IPS DF 4.7 (cell line): Measurements from ENCODE around the gene EPHA3.

Experiments
- DNase-seq: peaks from one replicate; pipeline ENCODE4 v3.0.0-alpha.2; 2013; ENCODE audit warnings: low spot score; ENCODE audit errors: extremely low read depth

EPHA3 gene

GRCh38 chr3:89107461-89108290 lies at the start of gene EPHA3:
Gene EPHA3, plus strand, starts transcription at chr3:89107621. Its CDS starts 128 bp downstream, at chr3:89107749.
- DNase-seq: no peak

GRCh38 chr3:89058371-89058770 lies 49.0 kb upstream of the EPHA3 start:
- no peak for DNase-seq

DNA sequence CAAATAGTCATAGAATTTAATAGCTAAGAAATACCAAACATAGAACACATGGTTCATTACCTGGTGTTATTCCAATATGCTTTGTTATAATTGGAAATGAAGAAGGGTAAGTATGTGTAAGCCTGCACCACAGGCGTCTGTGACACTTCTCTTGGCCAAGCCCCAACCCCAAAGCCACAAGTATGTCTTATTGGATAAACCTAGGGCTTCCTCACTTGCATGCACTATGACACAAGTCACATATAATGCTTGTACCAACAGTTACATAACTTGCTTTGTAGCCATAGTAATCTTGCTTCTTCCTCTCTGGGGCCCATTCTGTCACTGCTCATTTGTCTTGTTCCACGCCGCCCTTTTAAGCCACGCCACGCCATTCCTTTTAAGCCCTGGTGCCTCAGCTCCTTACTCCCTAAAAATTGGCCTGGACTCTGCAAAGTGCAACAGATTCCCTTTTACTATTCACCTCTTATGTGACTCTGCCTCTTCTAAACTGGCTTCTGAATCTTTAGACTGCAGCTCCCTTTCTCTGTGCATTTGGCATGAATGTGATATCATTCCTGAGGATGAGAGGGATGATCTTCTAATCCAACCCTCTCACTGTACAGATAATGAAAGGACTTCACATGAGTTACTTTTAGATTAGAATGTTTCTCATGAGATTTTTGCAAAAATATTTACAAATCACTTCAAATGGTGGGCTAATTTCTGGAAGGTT lies 48.1 kb upstream of the EPHA3 start:
- no peak for DNase-seq

DNA sequence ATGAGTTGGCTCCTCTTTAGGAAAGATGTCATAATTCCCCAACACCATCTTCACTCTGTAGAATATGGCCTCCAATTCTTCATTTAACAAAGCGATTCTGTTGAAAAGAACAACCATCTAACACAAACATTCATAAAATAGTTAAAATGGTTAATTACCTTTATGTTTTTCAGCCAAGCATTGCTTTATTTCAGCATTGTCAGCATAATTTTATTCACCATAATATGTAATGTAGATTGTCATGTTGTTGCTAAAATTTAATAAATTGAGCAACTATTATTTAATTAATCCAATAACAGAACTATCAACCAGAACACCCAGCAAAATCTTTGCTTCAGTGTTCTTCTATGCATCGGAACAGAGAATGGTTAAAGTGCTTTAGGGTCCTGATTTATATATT lies 46.2 kb upstream of the EPHA3 start:
- DNase-seq: no peak

GRCh38 chr3:89067736-89068135 lies 39.7 kb upstream of the EPHA3 start:
- no peak for DNase-seq

- no peak for DNase-seq
Measured at GRCh38 chr3:89072642-89073041, 34.8 kb upstream of the EPHA3 start.

- DNase-seq: no peak
Measured at GRCh38 chr3:89079944-89080343, 27.5 kb upstream of the EPHA3 start.

GRCh38 chr3:89087851-89088250 lies 19.6 kb upstream of the EPHA3 start:
- no peak for DNase-seq

- no peak for DNase-seq
Measured at GRCh38 chr3:89098173-89098572, 9.2 kb upstream of the EPHA3 start.

DNA sequence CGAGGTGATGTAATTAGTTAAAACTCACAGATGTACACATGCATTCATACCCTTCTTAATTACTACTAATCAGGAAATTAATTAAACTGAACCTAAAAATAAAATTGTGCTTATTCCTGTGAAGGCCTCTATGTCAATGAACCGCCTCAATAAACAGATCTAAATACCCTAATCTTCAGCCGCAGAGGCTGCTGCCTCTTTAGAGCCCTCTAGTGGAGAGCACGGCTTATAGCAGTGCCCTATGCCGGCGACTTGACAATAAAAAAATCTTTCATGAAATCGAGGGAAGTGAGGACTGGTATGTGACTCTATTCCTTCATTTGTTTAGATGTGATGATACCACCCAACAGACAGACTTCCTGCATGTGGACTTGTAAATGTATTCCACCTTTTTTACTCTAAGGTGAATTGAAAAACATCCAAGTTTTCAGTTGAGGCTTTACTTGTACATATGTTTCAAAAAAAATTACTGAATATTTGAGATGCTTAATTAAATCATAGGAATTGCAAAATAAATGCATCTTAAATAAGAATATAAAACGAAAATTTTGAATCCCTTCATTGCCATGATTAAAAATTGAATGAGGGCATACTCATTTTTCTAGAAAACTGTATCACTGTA lies 8.3 kb upstream of the EPHA3 start:
- no peak for DNase-seq

DNA sequence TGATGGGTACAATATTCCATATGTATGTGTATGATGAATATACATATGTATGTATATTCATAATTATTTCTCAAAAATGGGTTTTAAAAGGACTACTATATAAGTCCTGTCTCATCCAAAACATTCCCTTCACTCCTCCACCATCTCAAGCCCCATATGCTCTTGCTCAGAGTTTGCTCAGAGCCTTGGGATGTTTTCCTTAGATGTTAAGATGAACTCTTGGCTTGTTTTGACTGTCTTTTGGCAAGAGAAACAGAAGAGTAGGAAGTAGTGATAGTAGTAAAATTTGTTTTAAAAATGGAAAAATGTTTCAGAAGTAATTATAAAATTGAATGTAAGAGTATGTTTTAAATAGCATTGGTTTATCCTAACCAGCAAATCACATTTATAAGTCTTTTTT lies 6.2 kb upstream of the EPHA3 start:
- DNase-seq: no peak

- no peak for DNase-seq
Measured at GRCh38 chr3:89101921-89102320, 5.5 kb upstream of the EPHA3 start.

- DNase-seq: no peak
Measured at GRCh38 chr3:89104499-89104898, 2.9 kb upstream of the EPHA3 start.

DNA sequence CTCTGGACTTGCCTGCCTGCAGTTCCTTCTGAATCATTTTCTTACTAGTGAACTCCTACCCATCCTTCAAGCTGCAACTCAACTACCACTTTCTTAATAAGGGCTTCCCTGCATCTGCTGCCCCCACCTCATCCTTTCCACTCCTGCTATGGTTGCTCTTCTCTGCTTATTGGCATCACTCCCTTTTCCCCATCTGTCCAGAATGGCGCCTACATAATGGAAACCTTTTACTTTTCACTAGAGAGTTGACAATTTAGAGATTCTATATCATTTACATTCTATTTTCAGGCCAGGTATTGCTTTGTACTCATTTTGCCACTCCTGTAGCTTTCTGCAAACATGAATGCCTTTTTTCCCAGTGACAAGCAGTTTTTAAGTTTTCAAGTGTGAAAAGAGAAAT lies 1.9 kb upstream of the EPHA3 start:
- no peak for DNase-seq

DNA sequence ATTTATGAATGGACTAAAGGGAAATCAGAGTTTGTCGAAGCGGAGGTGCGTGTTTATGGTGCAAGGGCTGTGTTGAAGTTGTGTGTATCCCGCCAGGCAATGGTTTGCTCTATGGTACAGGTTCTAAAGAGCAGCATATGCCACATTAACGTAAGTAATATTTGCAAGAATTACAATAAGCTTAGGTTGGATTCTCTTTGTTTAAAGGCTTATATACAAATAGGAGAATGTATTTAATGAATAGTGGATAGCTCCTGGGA lies 800 bp downstream of the EPHA3 start:
- DNase-seq: no peak

DNA sequence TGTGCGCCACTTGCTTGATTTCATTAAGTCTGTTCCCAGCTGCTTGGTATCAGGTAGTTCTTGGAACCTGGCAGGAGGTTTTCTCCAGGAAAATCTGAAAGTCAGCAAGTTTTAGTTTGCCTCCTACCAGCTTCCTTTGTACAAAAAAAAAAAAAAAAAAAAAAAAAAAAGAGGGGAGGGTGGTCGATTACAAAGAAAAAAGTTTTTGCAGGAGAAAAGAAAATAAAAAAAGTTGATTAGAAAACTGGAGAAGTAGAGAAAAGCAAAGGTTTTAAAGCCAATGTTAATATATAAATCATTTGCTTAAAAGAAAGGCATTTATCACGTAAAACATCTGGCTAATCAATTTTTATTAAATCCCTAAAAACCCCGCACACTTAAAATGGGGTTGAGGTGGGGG lies 5.9 kb downstream of the EPHA3 start:
- DNase-seq: no peak

DNA sequence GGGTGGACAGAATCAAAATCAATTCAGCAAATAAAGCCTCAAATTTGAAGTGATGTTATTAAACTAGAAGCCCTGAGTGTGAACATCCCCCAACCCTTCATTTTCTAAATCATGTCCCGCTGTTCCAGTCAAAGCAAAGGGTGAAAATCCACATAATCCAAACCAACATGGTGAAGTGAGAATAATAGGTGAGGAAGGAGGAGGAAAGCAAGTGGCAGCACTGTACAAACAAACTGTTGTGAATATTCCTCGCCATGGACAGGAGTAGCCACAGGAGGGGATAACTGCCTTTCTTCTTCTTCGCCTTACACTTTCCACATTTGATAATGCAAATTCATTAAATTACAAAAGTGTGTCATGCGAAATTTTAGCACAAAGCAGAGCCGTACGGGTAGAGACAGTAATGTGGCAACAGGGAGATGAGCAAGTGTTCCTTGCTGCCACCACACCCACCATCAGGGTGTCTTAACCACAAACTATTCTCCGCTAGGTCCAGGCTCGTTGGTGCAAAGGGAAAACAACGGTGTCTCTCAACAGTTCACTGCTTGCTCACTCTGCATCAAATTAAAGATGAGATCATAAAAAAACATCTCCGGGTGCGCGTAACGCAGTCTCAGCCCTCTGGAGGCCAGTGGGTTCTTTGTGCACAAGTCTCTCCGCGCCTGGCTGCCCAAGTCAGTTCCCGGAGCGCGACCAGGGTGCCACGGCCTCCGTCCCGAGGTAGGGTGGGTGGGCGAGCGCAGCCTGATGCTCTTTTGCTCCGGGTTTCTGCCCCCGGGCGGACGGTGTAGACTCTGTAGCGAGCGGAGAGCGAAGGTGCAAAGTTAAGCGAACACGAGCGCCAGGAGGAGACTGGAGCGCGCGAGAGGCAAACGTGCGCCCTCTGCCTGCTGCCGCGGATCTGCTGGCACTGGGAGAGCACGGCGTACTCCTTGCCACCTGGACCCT lies 6.7 kb downstream of the EPHA3 start:
- DNase-seq: no peak

DNA sequence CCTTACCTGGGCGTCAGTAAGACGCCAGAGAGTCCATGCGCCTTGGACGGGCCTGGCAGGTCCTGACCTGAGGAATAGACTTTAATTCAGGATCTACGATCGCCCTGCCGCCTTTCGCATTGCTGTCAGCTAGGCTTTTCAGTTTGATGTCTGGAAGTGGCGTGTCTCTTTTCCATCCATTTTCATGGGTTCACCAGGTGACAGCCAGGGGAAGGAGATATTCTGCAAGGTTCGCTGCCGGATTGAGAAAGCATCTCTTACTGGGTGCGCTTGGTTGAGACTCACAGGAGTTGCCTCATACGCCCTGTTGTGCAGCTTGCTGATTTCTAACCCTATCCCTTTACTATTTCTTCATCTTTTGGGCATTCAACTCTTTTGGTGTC lies 7.4 kb downstream of the EPHA3 start:
- no peak for DNase-seq

DNA sequence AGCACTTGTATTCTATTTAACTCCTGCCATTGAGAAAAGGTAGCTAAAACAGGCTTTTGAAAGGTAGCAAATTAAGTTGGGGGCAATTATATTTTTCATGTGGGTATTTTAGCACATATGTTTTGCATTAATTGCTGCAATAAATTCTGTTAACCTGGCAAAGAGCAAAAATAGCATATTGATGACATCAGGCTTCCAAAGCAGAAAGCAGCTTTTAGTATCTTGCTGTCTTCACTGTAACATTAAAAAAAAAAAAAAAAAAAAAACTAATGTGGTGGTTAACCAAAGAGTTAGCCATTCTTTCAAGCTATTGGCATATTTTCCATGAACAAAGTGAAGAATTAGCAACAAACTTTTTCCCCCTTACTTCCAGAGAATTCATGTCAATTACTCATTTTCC lies 9.1 kb downstream of the EPHA3 start:
- no peak for DNase-seq

DNA sequence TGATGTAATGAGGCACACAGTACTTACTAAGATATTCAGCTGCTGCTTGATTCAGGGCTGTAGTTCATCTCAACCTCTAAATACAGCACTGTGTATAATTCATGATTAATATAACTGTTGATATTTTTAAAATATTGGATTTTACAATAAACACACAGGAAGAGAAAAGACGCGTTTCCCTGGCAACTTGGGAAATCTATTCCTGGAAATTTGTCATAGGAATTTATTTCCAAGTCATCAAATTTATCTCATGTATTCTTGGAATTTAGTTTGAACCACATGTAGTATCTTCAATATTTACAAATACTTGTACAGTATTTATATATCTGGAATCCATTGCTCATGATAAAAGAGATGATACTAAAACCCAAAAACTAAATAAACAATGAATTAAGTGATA lies 30.6 kb downstream of the EPHA3 start:
- no peak for DNase-seq

- no peak for DNase-seq
Measured at GRCh38 chr3:89139870-89140269, 32.4 kb downstream of the EPHA3 start.

GRCh38 chr3:89144080-89144479 lies 36.7 kb downstream of the EPHA3 start:
- no peak for DNase-seq
